Fibroblast of lung (primary cell): ENCODE data around the gene ZNF672.

ENCODE experiments used
- EZH2 ChIP-seq: IDR thresholded peaks from 2 replicates; pipeline ENCODE4 v1.5.1; 2012; ENCODE audit warnings: low read length, control low read depth, mild to moderate bottlenecking; ENCODE audit errors: missing control alignments
- TF ChIP-seq, protein P1 (sequence below), 2 donors: IDR thresholded peaks in 1 of 2; conservative IDR thresholded peaks in 1 of 2; 1 replicate in 1 of 2; 2 replicates in 1 of 2; pipeline ENCODE4 v1.5.1; 2011 to 2012; ENCODE audit warnings: low read length in 2 of 2, control low read depth in 1 of 2, inconsistent platforms in 1 of 2, low read depth in 1 of 2, mild to moderate bottlenecking in 1 of 2

DNA sequence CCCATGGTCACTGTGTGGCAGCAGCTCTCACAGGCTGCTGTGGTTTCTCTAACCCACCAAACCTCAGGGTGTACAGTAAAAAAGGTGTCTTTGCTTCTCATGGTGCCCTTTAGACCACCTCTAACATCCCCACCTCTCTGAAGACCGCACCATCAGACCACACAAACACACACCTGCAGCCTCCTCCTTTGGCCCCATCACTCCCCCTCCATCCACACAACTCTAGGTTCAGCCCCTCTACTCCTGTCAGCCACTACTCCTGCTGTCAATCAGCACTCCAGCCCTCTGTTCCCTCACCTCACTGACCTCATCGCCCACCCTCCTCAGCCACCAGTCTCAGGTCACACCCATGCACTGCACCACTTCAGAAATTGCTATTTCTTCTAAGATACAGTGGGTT lies 13.4 kb downstream of the ZNF672 start:
- TF ChIP-seq, protein P1, sequence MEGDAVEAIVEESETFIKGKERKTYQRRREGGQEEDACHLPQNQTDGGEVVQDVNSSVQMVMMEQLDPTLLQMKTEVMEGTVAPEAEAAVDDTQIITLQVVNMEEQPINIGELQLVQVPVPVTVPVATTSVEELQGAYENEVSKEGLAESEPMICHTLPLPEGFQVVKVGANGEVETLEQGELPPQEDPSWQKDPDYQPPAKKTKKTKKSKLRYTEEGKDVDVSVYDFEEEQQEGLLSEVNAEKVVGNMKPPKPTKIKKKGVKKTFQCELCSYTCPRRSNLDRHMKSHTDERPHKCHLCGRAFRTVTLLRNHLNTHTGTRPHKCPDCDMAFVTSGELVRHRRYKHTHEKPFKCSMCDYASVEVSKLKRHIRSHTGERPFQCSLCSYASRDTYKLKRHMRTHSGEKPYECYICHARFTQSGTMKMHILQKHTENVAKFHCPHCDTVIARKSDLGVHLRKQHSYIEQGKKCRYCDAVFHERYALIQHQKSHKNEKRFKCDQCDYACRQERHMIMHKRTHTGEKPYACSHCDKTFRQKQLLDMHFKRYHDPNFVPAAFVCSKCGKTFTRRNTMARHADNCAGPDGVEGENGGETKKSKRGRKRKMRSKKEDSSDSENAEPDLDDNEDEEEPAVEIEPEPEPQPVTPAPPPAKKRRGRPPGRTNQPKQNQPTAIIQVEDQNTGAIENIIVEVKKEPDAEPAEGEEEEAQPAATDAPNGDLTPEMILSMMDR (conservative IDR thresholded peaks at IDR 0.05 in 1 of 2, IDR thresholded peaks at IDR 0.05 in 1 of 2; ENCODE audit: low read depth in 1 of 2, low read length in 2 of 2), result no peak
- TF ChIP-seq EZH2, result no peak
